22Rv1 (cell line): ENCODE data around the gene SORCS2.

ENCODE experiments used
- ZFX ChIP-seq: fragments of 450-650 bp; IDR thresholded peaks from 2 replicates; pipeline ENCODE4 v1.6.1; 2017; ENCODE audit warnings: antibody characterized with exemption, borderline replicate concordance
- TF ChIP-seq, protein P1 (sequence below): fragments of 450-650 bp; IDR thresholded peaks from 2 replicates; pipeline ENCODE4 v1.5.1; 2017; ENCODE audit warnings: mild to moderate bottlenecking

DNA sequence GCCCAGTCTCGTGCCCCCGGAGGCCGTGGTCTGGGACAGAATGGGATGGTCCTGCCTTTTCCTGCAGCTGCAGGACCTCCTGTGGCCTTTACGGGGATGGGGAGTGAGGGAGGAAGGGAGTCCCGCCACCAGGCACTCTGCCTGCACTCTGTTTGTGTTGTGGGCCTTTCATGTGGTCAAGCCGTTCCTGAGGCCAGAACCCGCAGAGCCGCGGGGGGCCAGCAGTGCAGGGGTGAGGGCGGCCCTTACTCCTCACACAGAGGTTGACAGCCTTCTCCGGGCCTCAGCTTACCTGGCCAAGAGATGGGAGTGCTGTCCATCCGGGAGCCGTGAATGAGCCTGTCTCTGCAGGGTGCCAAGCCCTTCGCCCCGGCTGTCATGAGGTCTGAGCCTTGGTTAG is 516.6 kb downstream of the SORCS2 start:
- TF ChIP-seq, protein P1, sequence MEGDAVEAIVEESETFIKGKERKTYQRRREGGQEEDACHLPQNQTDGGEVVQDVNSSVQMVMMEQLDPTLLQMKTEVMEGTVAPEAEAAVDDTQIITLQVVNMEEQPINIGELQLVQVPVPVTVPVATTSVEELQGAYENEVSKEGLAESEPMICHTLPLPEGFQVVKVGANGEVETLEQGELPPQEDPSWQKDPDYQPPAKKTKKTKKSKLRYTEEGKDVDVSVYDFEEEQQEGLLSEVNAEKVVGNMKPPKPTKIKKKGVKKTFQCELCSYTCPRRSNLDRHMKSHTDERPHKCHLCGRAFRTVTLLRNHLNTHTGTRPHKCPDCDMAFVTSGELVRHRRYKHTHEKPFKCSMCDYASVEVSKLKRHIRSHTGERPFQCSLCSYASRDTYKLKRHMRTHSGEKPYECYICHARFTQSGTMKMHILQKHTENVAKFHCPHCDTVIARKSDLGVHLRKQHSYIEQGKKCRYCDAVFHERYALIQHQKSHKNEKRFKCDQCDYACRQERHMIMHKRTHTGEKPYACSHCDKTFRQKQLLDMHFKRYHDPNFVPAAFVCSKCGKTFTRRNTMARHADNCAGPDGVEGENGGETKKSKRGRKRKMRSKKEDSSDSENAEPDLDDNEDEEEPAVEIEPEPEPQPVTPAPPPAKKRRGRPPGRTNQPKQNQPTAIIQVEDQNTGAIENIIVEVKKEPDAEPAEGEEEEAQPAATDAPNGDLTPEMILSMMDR: no peak
- no peak for TF ChIP-seq ZFX
